HG02759 (cell line): ENCODE results near the gene WDR7.

ENCODE experiments used
- ATAC-seq: cut with Tn5 transposase; IDR thresholded peaks from one replicate; pipeline ENCODE4 v1.9.1; 2021; ENCODE audit warnings: mild to moderate bottlenecking, moderate library complexity; ENCODE audit not compliant: unreplicated experiment

The WDR7 gene

GRCh38 chr18:57027190-57027708, 376.1 kb downstream of the WDR7 start:
- ATAC-seq, result no peak

- no peak for ATAC-seq
Measured at GRCh38 chr18:57029761-57030160, 378.6 kb downstream of the WDR7 start.

GRCh38 chr18:57030417-57030816, 379.3 kb downstream of the WDR7 start:
- no peak for ATAC-seq

GRCh38 chr18:57035590-57035989, 384.4 kb downstream of the WDR7 start:
- no peak for ATAC-seq

GRCh38 chr18:57038395-57038794, 387.2 kb downstream of the WDR7 start:
- no peak for ATAC-seq

- no peak for ATAC-seq
Measured at GRCh38 chr18:57040175-57040574, 389.0 kb downstream of the WDR7 start.

GRCh38 chr18:57043241-57043640, 392.1 kb downstream of the WDR7 start:
- ATAC-seq, result no peak

GRCh38 chr18:57048351-57048750, 397.2 kb downstream of the WDR7 start:
- no peak for ATAC-seq

- ATAC-seq, result no peak
Measured at GRCh38 chr18:57048859-57049258, 397.7 kb downstream of the WDR7 start.

GRCh38 chr18:57050310-57050949, 399.3 kb downstream of the WDR7 start:
- ATAC-seq, result no peak

- no peak for ATAC-seq
Measured at GRCh38 chr18:57051021-57051656, 400.0 kb downstream of the WDR7 start.

GRCh38 chr18:57051657-57052044, 400.5 kb downstream of the WDR7 start:
- ATAC-seq, result peak; percentile 78

- peak; percentile 27 for ATAC-seq
Measured at GRCh38 chr18:57052173-57052572, 401.0 kb downstream of the WDR7 start.

GRCh38 chr18:57052759-57053158, 401.6 kb downstream of the WDR7 start:
- ATAC-seq, result no peak

- no peak for ATAC-seq
Measured at GRCh38 chr18:57054891-57055290, 403.7 kb downstream of the WDR7 start.

GRCh38 chr18:57057890-57058289, 406.7 kb downstream of the WDR7 start:
- peak; percentile 86 for ATAC-seq

- no peak for ATAC-seq
Measured at GRCh38 chr18:57058734-57059133, 407.6 kb downstream of the WDR7 start.

- ATAC-seq, result no peak
Measured at GRCh38 chr18:57059366-57059765, 408.2 kb downstream of the WDR7 start.

- ATAC-seq, result no peak
Measured at GRCh38 chr18:57060814-57061213, 409.7 kb downstream of the WDR7 start.

GRCh38 chr18:57062178-57062577, 411.0 kb downstream of the WDR7 start:
- no peak for ATAC-seq

- no peak for ATAC-seq
Measured at GRCh38 chr18:57062844-57063243, 411.7 kb downstream of the WDR7 start.

GRCh38 chr18:57063601-57064103, 412.5 kb downstream of the WDR7 start:
- ATAC-seq, result no peak
